ENCODE results near the gene SHROOM1. TPM values are rescaled to one million over a fixed set of nuclear protein-coding genes. Genes with fewer than 3 reads are reported as not detected.

SHROOM1 gene
- total and polyA plus RNA-seq, 2 donors (not counting 1 experiment from before 2014, with no cell fraction given): 1.3 to 2.3 TPM

DNA sequence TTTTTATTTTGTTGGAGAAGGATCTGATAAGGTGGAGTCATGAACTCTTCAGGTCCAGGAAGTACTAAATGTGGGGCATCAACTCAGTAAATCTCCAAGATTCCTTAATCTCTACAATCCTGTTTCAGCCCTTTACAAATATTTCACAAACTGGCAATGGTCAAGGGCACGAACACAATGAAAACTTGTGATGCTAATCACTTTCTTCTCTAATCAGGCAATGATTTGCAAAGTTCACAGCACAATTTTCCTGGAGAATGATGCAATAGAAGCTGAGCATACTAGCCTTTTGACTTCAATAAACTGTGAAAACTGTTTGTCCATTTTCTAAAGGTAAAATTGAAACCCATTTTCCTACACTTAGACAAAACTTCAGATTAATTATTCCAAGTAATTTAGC, 18.9 kb upstream of the SHROOM1 start:
- Mint-ChIP-seq H3K4me3 (no peak overlapping the region), H3K27me3 (no peaks in the 10 kb centered on the region), H3K9me3 (ENCODE audit: insufficient read depth) (no peaks in the 10 kb centered on the region), H3K4me1 (no peaks in the 10 kb centered on the region), H3K27ac (no peak overlapping the region)
- Histone ChIP-seq H3K36me3 (replicated peaks in 1 of 2; ENCODE audit: control extremely low read depth in 1 of 2, control insufficient read depth in 1 of 2, extremely low read depth in 1 of 2, insufficient read depth in 2 of 2, low read length in 1 of 2) (no peaks in the 10 kb centered on the region), H3K4me1 (ENCODE audit: control insufficient read depth in 2 of 2, insufficient read depth in 2 of 2, low read length in 2 of 2) (no peaks in the 10 kb centered on the region), H3K79me2 (ENCODE audit: control insufficient read depth, insufficient read depth, low read length) (no peaks in the 10 kb centered on the region), H2AFZ (ENCODE audit: insufficient read depth, low read depth, low read length, poor library complexity, severe bottlenecking) (no peak overlapping the region), H3K4me3 (ENCODE audit: control extremely low read depth in 1 of 5, extremely low read depth in 1 of 5, insufficient read depth in 1 of 5, low read depth in 2 of 5, low read length in 4 of 5) (no peak overlapping the region), H3K4me2 (replicated peaks; ENCODE audit: low read depth, low read length, poor library complexity, severe bottlenecking) (no peak overlapping the region), H3K27ac (ENCODE audit: low read length in 2 of 2) (no peak overlapping the region), H4K20me1 (ENCODE audit: control insufficient read depth, insufficient read depth, low read length, poor library complexity, severe bottlenecking) (no peaks in the 10 kb centered on the region), H3K9ac (ENCODE audit: low read length) (no peak overlapping the region), H3K27me3 (replicated peaks in 1 of 4; ENCODE audit: control extremely low read depth in 1 of 4, control insufficient read depth in 3 of 4, insufficient read depth in 4 of 4, low read length in 3 of 4) (no peaks in the 10 kb centered on the region), H3K9me3 (ENCODE audit: control extremely low read depth in 1 of 3, control insufficient read depth in 2 of 3, insufficient read depth in 1 of 3, low read length in 2 of 3) (no peaks in the 10 kb centered on the region)
- POLR2A ChIA-PET: interaction anchor here (0.6 kb wide), 1 partner anchor 20 kb away, joined by 7 read pairs; no protein-coding TSS in a partner anchor
- CTCF ChIA-PET: no interaction called here
- ATAC-seq (ENCODE audit: low read depth) (no peak), DNase-seq (no peak)
- TF ChIP-seq EZH2 (IDR thresholded peaks at IDR 0.05; ENCODE audit: borderline replicate concordance, insufficient read depth, low read depth, low read length, poor library complexity, severe bottlenecking): no peak
- TF ChIP-seq, protein P1, sequence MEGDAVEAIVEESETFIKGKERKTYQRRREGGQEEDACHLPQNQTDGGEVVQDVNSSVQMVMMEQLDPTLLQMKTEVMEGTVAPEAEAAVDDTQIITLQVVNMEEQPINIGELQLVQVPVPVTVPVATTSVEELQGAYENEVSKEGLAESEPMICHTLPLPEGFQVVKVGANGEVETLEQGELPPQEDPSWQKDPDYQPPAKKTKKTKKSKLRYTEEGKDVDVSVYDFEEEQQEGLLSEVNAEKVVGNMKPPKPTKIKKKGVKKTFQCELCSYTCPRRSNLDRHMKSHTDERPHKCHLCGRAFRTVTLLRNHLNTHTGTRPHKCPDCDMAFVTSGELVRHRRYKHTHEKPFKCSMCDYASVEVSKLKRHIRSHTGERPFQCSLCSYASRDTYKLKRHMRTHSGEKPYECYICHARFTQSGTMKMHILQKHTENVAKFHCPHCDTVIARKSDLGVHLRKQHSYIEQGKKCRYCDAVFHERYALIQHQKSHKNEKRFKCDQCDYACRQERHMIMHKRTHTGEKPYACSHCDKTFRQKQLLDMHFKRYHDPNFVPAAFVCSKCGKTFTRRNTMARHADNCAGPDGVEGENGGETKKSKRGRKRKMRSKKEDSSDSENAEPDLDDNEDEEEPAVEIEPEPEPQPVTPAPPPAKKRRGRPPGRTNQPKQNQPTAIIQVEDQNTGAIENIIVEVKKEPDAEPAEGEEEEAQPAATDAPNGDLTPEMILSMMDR (IDR thresholded peaks at IDR 0.05): no peak
- WGBS (ENCODE audit: insufficient coverage): 80% methylated on average over 1 of the region's 1 CpG
- intact Hi-C loops (cut with micrococcal nuclease): no loop called here

DNA sequence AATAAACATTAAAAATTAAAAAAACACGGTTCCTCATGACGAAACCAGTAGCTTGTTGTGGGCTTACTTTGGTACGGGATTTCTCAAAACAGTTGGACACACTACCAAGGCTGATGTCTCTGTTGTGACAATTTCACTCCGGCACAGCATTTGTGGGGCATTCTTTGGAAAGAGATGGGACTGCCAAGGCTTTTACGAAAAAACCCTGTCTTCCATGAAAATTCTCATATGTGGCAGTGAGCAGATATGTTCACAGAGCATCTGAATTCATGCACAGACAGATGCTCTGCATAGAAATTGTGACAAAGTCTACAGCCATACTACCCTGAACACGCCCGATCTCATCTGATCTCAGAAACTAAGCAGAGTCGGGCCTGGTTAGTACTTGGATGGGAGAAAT, 17.8 kb upstream of the SHROOM1 start:
- no peaks in the 10 kb centered on the region for H4K20me1 ChIP-seq (ENCODE audit: control insufficient read depth, insufficient read depth, low read length, poor library complexity, severe bottlenecking)
- 95% methylated on average over 3 of the region's 8 CpGs for WGBS (ENCODE audit: insufficient coverage)
- Mint-ChIP-seq H3K27ac (no peak overlapping the region), H3K9me3 (ENCODE audit: insufficient read depth) (no peaks in the 10 kb centered on the region), H3K27me3 (no peaks in the 10 kb centered on the region), H3K4me3 (no peak overlapping the region), H3K4me1 (no peaks in the 10 kb centered on the region)
- no peak overlapping the region for H3K27ac ChIP-seq (ENCODE audit: low read length in 2 of 2)
- ATAC-seq (ENCODE audit: low read depth) (no peak), DNase-seq (no peak)
- H3K4me1 ChIP-seq (ENCODE audit: control insufficient read depth in 2 of 2, insufficient read depth in 2 of 2, low read length in 2 of 2): no peaks in the 10 kb centered on the region
- ChIA-PET POLR2A (no interaction called here), CTCF (no interaction called here)
- no peak overlapping the region for H3K4me2 ChIP-seq (replicated peaks; ENCODE audit: low read depth, low read length, poor library complexity, severe bottlenecking)
- intact Hi-C loops (cut with micrococcal nuclease): no loop called here
- no peaks in the 10 kb centered on the region for H3K27me3 ChIP-seq (replicated peaks in 1 of 4; ENCODE audit: control extremely low read depth in 1 of 4, control insufficient read depth in 3 of 4, insufficient read depth in 4 of 4, low read length in 3 of 4)
- H3K79me2 ChIP-seq (ENCODE audit: control insufficient read depth, insufficient read depth, low read length): no peaks in the 10 kb centered on the region
- H3K4me3 ChIP-seq (ENCODE audit: control extremely low read depth in 1 of 5, extremely low read depth in 1 of 5, insufficient read depth in 1 of 5, low read depth in 2 of 5, low read length in 4 of 5): no peak overlapping the region
- no peak for TF ChIP-seq EZH2 (IDR thresholded peaks at IDR 0.05; ENCODE audit: borderline replicate concordance, insufficient read depth, low read depth, low read length, poor library complexity, severe bottlenecking)
- TF ChIP-seq, protein P1 (IDR thresholded peaks at IDR 0.05): no peak
- H3K9ac ChIP-seq (ENCODE audit: low read length): no peak overlapping the region
- no peak overlapping the region for H2AFZ ChIP-seq (ENCODE audit: insufficient read depth, low read depth, low read length, poor library complexity, severe bottlenecking)
- H3K9me3 ChIP-seq (ENCODE audit: control extremely low read depth in 1 of 3, control insufficient read depth in 2 of 3, insufficient read depth in 1 of 3, low read length in 2 of 3): no peaks in the 10 kb centered on the region
- no peaks in the 10 kb centered on the region for H3K36me3 ChIP-seq (replicated peaks in 1 of 2; ENCODE audit: control extremely low read depth in 1 of 2, control insufficient read depth in 1 of 2, extremely low read depth in 1 of 2, insufficient read depth in 2 of 2, low read length in 1 of 2)

Measured in B cell (primary cell).